HG03066 (cell line): ENCODE measurements around the gene TPST2.

Source experiments
- ATAC-seq: cut with Tn5 transposase; IDR thresholded peaks from one replicate; pipeline ENCODE4 v1.9.1; 2021; ENCODE audit warnings: low read depth; ENCODE audit not compliant: unreplicated experiment

The TPST2 gene

DNA sequence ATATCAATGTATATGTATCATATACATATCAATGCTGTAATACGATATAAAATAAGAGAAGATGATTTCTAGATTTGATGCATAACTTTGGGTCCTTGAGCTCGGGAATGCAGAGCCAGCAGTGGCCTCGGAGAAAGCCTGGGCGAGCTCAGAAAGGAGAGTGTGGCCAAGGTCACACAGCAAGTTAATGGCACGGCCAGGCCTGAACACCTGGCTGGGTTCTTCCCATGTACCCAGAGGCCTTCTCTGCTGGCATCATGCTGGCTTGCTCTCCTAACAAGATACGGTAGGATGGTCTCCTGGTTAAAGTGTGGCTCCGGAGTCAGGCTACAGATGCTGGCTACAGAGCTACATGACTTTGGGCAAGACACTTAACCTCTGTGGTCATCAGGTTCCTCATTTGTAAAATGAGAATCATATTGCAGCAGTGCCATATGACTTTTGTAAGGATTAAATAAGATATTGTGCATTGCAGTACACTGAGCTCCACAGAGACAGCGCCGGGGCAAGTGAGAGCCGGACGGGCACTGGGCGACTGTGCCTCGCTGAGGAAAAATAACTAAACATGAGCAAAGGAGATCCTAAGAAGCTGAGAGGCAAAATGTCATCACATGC is 29.9 kb downstream of the TPST2 start:
- ATAC-seq: no peak

DNA sequence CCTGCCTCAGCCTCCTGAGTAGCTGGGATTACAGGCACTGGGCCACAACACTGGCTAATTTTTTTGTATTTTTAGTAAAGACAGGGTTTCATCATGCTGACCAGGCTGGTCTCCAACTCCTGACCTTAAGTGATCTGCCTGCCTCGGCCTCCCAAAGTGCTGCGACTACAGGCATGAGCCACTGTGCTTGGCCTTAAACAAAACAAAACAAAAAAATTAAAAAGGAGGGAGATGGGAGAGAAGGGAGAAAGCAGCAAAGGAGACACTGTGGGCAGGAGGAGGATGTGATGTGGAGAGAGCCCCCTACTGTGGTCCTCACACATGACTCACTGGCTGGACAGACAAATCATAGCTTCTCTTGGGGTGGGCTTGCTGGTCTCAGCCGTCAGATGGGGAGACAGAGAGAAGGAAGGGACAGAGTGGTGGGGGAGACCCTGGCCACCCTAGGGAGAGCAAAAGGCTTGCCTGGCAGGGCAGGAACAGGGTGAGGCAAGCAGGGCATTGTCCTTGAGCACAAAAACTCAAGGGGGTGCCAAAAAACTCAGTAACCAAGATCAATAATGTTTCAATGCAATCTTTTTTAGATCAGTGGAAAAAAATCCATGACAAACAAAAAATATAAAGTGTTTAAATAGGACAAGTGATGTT is 31.6 kb downstream of the TPST2 start:
- ATAC-seq: no peak

- no peak for ATAC-seq
Observed at GRCh38 chr22:26556904-26557303, 33.0 kb downstream of the TPST2 start.

DNA sequence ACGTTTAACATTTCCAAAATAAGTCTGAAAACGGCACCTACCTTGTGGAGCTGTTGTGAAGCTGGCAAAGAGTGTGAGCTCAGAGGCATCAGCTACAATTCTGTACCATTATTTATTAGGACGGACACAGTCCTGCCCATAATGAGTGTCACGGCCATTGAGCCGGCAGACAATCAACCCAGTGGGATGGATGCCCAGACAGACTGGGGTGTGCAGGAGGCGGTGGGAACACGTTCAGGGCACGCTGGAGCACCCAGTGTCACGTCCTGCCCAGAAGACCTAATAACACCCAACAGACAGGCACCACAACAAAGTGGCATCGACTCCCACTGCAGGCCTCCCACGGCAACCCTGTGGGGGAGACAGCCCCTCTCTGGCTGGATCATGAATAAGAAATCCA is 34.5 kb downstream of the TPST2 start:
- ATAC-seq: no peak

- ATAC-seq: no peak
Observed at GRCh38 chr22:26554956-26555355, 35.0 kb downstream of the TPST2 start.

DNA sequence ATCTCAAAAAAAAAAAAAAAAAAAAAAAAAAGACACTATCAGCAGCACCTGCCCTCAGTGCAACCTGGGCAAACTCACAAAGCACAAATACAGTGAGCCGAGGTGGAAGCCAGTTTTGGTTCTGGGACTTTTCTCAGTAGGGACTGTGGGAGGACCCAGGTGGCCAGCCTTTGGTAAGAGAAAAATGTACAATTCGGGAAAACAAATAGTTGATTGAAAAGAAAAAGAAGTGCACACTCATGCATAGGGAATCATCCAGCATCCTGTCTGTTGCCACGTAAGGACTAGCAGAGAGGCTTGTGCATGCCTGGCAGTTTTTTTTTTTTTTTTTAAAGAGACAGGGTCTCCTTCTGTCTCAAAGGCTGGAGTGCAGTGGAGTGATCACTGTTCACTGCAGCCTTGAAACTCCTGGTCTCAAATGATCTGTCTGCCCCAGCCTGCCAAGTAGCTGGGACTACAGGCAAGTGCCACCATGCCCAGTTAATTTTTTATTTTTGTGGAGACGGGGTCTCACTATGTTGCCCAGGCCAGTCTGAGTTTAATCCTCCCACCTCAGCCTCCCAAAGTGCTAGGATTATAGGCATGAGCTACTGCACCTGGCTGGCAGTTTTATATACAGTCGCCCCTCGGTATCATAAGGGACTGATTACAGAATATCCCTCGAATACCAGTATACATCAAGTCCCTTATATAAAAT is 36.7 kb downstream of the TPST2 start:
- no peak for ATAC-seq

GRCh38 chr22:26552466-26552865 is 37.5 kb downstream of the TPST2 start:
- no peak for ATAC-seq

DNA sequence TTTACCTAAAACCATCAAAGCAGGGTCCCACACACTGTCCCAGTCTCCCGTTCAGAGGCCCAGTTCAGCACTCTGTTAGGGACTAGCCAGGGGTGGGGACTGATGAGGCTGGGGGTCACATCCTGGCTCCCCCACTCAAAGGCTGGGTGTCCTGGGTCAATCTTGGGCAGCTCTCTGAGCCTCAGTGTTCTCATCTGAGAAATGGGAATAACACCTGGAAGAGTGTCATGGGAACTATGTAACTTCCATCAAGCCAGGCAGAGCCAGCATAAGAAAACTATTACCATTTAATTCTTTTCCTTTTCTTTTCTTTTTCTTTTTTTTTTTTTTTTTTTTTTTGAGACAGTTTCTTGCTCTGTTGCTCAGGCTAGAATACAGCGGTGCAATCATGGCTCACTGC is 38.4 kb downstream of the TPST2 start:
- no peak for ATAC-seq

GRCh38 chr22:26550498-26551033 is 39.4 kb downstream of the TPST2 start:
- ATAC-seq: no peak

DNA sequence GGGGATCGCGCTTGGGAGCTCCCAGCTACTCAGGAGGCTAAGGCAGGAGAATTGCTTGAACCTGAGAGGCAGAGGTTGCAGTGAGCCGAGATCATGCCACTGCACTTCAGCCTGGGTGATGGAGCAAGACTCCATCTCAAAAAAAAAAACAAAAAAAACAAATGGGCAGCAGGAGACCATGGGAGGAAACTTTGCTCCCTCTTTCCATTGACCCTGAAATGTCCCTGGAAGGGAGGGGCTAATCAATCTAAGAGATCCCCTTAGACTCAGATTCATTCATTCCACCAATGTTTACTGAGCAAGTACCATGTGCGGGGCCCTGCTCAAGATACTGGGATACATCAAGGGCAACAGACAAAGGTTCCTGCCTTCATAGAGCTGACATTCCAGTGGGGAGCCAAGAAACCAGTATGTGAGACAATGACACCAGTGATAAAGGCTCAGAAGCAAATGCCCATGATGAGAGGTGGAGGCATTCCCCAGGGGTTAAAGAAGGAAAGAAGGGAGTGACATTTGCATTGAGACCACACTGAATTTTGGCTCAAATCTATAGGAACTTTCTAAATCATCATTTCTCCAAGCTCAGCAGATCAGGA is 39.9 kb downstream of the TPST2 start:
- ATAC-seq: no peak

DNA sequence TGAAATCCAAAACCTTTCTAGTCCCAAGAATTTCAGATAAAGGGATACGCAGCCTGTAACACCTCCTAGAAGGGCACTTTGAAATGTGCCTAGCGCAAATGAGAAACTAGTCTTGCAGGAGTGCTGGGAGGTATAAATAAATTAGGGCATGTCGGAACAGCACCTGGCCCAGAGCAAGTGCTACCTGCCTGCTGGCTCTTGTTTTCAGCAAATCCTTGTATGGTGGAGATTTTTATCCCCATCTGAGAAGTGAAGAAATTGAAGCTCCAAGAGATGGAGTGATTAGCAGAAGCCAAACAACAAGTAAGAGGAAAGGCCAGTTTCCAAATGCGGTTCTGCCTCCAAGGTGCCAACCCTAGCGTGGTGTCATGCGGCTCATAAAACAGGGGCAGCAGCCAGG is 40.9 kb downstream of the TPST2 start:
- ATAC-seq: no peak

- no peak for ATAC-seq
Observed at GRCh38 chr22:26548303-26548702, 41.6 kb downstream of the TPST2 start.

DNA sequence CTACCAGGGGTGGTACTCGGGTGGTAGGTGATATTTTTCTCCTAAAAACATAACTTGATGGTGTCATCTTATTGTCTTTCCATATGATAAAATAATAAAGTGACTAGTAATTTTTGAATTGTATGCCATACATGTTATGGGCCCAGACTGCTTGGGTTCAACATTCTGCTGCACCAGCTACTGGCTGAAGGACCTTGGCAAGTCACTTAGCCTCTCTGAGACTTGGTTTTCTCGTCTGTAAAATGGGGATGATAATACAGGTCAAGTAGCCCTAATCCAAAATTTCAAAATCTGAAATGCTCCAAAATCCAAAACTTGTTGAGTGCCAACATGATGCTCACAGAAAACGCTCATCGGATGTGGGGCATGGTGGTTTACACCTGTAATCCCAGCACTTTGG is 42.1 kb downstream of the TPST2 start:
- no peak for ATAC-seq

GRCh38 chr22:26547426-26547825 is 42.5 kb downstream of the TPST2 start:
- ATAC-seq: no peak

DNA sequence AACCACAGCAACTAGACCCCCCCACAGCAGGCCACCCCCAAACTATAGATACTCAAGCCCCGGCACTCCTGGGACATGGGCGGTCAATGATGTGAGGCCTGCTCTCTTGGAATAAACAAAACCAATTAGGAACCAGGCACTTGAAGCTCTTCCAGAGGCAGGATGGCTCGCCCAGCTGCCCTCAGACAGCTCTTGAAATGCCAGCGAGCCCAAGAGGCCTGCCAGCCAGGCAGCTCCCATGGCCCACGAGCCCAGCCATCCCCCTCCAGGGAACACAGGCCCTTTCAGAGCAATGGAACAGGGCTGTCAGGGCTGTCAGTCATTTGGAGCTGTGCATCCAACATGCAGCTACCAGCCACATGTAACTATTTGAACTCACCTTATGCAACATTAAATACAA is 43.6 kb downstream of the TPST2 start:
- ATAC-seq: no peak

- no peak for ATAC-seq
Observed at GRCh38 chr22:26545827-26546226, 44.1 kb downstream of the TPST2 start.

GRCh38 chr22:26545385-26545784 is 44.5 kb downstream of the TPST2 start:
- no peak for ATAC-seq

DNA sequence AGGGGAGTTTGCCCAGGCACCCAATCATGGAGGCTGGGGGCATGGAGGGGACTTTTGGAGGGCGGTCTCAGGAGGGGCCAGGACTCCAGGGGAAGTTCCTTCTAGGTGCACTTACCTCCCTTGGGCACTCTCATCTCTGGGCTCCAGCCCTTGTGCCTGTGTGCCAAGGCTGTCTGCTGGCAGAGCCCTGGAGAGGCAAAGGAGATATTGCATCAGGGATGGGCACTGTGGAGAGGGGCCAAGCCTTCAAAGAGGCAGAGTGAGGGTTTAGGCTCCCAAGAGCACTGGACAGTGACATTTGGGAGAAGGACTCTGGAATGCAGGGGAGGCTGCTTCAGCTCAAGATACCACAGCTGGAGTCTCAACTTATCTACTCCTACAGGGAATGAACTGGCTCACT is 45.4 kb downstream of the TPST2 start:
- ATAC-seq: no peak

DNA sequence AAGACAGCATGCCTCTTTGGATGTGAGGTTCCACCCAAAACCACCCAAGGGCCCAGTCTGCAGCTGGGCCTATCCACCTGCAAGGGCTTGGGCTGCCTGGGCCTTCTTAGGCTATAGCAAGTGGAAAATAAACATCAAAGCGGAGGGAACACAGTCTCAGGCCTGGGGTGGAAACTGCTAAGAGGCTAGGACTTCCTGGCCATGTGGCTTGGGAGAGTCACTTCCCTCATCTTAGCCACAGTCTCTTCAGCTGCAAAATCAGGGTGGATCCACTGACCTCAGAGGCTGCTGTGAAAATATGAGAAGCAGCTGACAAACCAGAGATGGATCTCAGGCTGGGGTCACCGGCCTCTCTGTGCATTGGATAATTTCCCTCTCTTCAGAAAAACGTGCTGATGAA is 47.1 kb downstream of the TPST2 start:
- no peak for ATAC-seq

DNA sequence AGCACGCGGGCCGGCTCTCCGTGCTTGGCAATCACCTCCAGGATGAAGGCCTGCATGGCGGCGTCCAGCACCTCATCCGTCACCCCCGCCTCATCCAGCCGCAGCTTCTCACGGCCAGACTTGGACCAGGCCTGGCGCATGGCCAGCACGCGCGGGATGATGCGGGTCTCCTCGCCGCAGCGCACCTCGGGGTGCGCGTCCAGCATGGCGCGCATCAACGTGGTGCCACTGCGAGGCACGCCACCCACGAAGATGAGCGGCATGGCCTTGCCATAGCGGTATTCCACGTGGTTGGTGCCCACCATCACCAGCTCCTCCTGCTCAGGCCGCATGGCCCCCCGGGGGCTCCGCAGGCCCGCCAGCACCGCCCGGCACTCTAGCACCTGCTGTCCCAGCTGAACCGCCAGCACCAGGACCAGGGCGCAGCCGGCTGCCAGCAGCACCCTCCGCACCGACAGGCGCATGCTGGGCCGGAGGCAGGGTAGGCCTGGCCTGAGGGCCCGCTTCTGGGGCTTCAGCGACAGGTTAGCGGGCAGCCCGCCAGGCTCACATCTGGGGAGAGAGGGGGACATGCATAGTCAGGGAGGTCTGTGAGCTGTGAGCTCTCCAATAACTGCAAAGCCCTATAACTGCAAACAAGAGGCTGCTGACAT is 48.6 kb downstream of the TPST2 start:
- ATAC-seq: no peak

DNA sequence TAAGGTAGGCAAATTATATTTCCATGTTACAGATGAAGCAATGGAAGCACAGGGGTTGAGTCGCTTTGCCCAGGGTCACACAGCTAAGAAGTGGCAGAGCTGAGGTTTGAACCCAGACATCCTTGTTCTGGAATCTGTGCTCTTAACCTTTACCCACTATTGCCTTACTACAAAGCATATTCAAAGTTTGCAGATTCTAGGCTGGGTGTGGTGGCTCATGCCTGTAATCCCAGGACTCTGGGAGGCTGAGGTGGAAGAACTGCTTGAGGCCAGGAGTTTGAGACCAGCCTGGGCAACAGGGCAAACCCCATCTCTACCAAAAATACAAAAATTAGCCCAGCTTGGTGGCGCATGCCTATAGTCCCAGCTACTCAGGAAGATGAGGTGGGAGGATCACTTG is 49.8 kb downstream of the TPST2 start:
- ATAC-seq: no peak
